ENCODE results near the gene KIAA1217.

KIAA1217 gene

GRCh38 chr10:24208661-24209431, at the start of gene KIAA1217:
TSS of gene KIAA1217 (plus strand) at chr10:24209138. CDS start at chr10:24209194, 56 bp downstream.
- peak; percentile 22 for DNase-seq

- DNase-seq: no peak
These were observed 46.5 kb upstream of the KIAA1217 start for GRCh38 chr10:24162206-24162985.

- DNase-seq: no peak
These were observed 45.5 kb upstream of the KIAA1217 start for GRCh38 chr10:24163485-24163884.

- no peak for DNase-seq
These were observed 40.4 kb upstream of the KIAA1217 start for GRCh38 chr10:24168258-24169170.

GRCh38 chr10:24170199-24170598, 38.7 kb upstream of the KIAA1217 start:
- DNase-seq: no peak

- no peak for DNase-seq
These were observed 36.0 kb upstream of the KIAA1217 start for GRCh38 chr10:24172909-24173308.

GRCh38 chr10:24174014-24174413, 34.9 kb upstream of the KIAA1217 start:
- DNase-seq: no peak

- DNase-seq: no peak
These were observed 32.3 kb upstream of the KIAA1217 start for GRCh38 chr10:24176658-24177057.

- DNase-seq: no peak
These were observed 31.3 kb upstream of the KIAA1217 start for GRCh38 chr10:24177636-24178035.

GRCh38 chr10:24180891-24181290, 28.0 kb upstream of the KIAA1217 start:
- no peak for DNase-seq

GRCh38 chr10:24184455-24184854, 24.5 kb upstream of the KIAA1217 start:
- DNase-seq: no peak

GRCh38 chr10:24193330-24193729, 15.6 kb upstream of the KIAA1217 start:
- DNase-seq: no peak

GRCh38 chr10:24197263-24197662, 11.7 kb upstream of the KIAA1217 start:
- no peak for DNase-seq

GRCh38 chr10:24201503-24202180, 7.3 kb upstream of the KIAA1217 start:
- no peak for DNase-seq

- DNase-seq: no peak
These were observed 6.8 kb upstream of the KIAA1217 start for GRCh38 chr10:24202181-24202570.

GRCh38 chr10:24205821-24206220, 3.1 kb upstream of the KIAA1217 start:
- DNase-seq: no peak

GRCh38 chr10:24206334-24206733, 2.6 kb upstream of the KIAA1217 start:
- no peak for DNase-seq

GRCh38 chr10:24206926-24207325, 2.0 kb upstream of the KIAA1217 start:
- DNase-seq: no peak

GRCh38 chr10:24207341-24207740, 1.6 kb upstream of the KIAA1217 start:
- DNase-seq: no peak

GRCh38 chr10:24207781-24208611, 942 bp upstream of the KIAA1217 start:
- no peak for DNase-seq

- peak; percentile 73 for DNase-seq
These were observed 464 bp downstream of the KIAA1217 start for GRCh38 chr10:24209432-24209771.

Measured in activated CD4-positive, alpha-beta T cell treated with anti-CD3 and anti-CD28 coated beads for 48 hours (primary cell).